Heart left ventricle (tissue), 16 donors: ENCODE results near the gene PIGM. TPM values are rescaled to one million over a fixed set of nuclear protein-coding genes. Genes with fewer than 3 reads are reported as not detected.

Experiments
- ATAC-seq, 4 donors: fragments of 200-7000 bp; cut with Tn5 transposase; one replicate each; pipeline ENCODE4 v1.9.1; 2020 to 2022; ENCODE audit warnings: moderate library complexity in 4 of 4, mild to moderate bottlenecking in 3 of 4, moderate number of reproducible peaks in 1 of 4
- DNase-seq, 5 donors: peaks; one replicate each; pipeline ENCODE4 v3.0.0-alpha.2; 2020
- H3K27ac ChIP-seq, 12 donors: fragments of 200-600 bp; sonication (generic) in 4 of 12; one replicate each; pipeline versions ENCODE4 v1.5.0 to v1.8.0; 2016 to 2022; ENCODE audit warnings: mild to moderate bottlenecking in 2 of 12
- H3K27me3 ChIP-seq, 9 donors: fragments of 200-600 bp; sonication (generic) in 2 of 9; one replicate each; pipeline versions ENCODE4 v1.5.1 to v1.8.0; 2016 to 2022; ENCODE audit warnings: mild to moderate bottlenecking in 3 of 9
- H3K36me3 ChIP-seq, 9 donors: fragments of 200-600 bp; sonication (generic) in 2 of 9; one replicate each; pipeline versions ENCODE4 v1.5.0 to v1.8.0; 2018 to 2022; ENCODE audit warnings: mild to moderate bottlenecking in 2 of 9
- H3K4me1 ChIP-seq, 12 donors: fragments of 200-600 bp; sonication (generic) in 4 of 12; one replicate each; pipeline versions ENCODE4 v1.5.0 to v1.8.0; 2016 to 2022; ENCODE audit warnings: mild to moderate bottlenecking in 3 of 12
- H3K4me3 ChIP-seq, 12 donors: fragments of 200-600 bp; sonication (generic) in 4 of 12; one replicate each; pipeline versions ENCODE4 v1.5.0 to v1.8.0; 2017 to 2022; ENCODE audit warnings: mild to moderate bottlenecking in 9 of 12, moderate library complexity in 4 of 12
- H3K9me3 ChIP-seq, 12 donors: fragments of 200-600 bp; sonication (generic) in 4 of 12; one replicate each; pipeline versions ENCODE4 v1.5.0 to v1.8.0; 2016 to 2022; ENCODE audit warnings: mild to moderate bottlenecking in 1 of 12
- CTCF ChIP-seq, 12 donors: fragments of 200-600 bp; sonication (generic) in 4 of 12; IDR thresholded peaks; one replicate each; pipeline versions ENCODE4 v1.5.0 to v1.8.0; 2018 to 2022; ENCODE audit warnings: antibody characterized with exemption in 12 of 12, mild to moderate bottlenecking in 5 of 12
- POLR2A ChIP-seq, 2 donors: fragments of 450-650 bp; IDR thresholded peaks; one replicate each; pipeline ENCODE4 v1.6.1; 2017; ENCODE audit warnings: antibody characterized with exemption in 2 of 2, mild to moderate bottlenecking in 2 of 2, moderate library complexity in 2 of 2
- WGBS, 4 donors: extraction: QIAGEN DNeasy Blood & Tissue Kit in 2 of 4; methylation state at CpG; one replicate each; pipeline versions ENCODE4 v1.1.5 to v1.1.7; 2013 to 2018; 5-methylcytosine and 5-hydroxymethylcytosine counted together
- intact Hi-C, 10 donors: fragments of 100-400 bp; cut with DNase I; formaldehyde crosslinking; loops; one replicate each; pipeline versions ENCODE4 v1.11.1 to v1.14.2; 2022
- polyA plus RNA-seq, 2 donors: library from polyadenylated mRNA; stranded (reverse); fragments of 200-250 nt; gene quantifications; one replicate each; pipeline ENCODE4 v1.2.3, GENCODE V29; 2013
- total RNA-seq, 9 donors: library from RNA; depleted of rRNA in 2 of 9; stranded (reverse); fragments of >200 nt in 2 of 9; fragmentation: NEBNext Ultra II Directional in 3 of 9; extraction: Animal tissue kit (Norgen Biotek cat#: 25700) in 3 of 9; gene quantifications; one replicate each; pipeline versions ENCODE4 v1.1.0 to v1.2.4, GENCODE V29; 2016 to 2023
- donor health status: ischemic (EF 13 %, LVEDD 7.1; RV severe dilation, severe dysfunction).
- donor health status: healthy with polysubstance abuse.
- donor health status: DM: no; HTN: yes; CAD: no.
- donor health status: DM: no; HTN: no; CAD: no.
- donor health status: ischemic (EF 25% LVEDD 6.9; RV normal size, moderate dysfunction).
- donor health status: ischemic (EF 25% LVEDD 5.7; RV mildly dilated, moderate dysfunction).
- donor health status: healthy.
- donor health status: DM: yes; HTN: yes; CAD: no.
- donor health status: ischemic (EF 35%, LVEDD 5.7; RV mildly dilated, moderate dysfunction).
- donor health status: nonischemic (EF 11% LVEDD 7.7; RV severe dilation, severe dysfunction).
- donor health status: DM: yes; HTN: yes; CAD: no.
- donor health status: PGD.
- donor health status: ischemic (EF 29% LVEDD 5.4; RV normal size, mild dysfunction).
- donor health status: nonischemic (EF 23%, LVEDD 6.1; RV moderate dilation, normal function).

The PIGM gene
- total and polyA plus RNA-seq, 11 donors = 1.6 to 4.1 (median 2.3) TPM

- 69 to 74% (median 72%) methylated on average over 4 of the region's 4 CpGs for WGBS, 4 donors
- peaks cover 0 to 69% (median 32%) of the 10 kb centered on the region in 9 donors for H3K27me3 ChIP-seq
- intact Hi-C loops = no loop called here
Measured at GRCh38 chr1:160079448-160079847, 47.7 kb upstream of the PIGM start.

GRCh38 chr1:160078512-160079195 is 46.9 kb upstream of the PIGM start:
- no peaks in the 10 kb centered on the region for H3K36me3 ChIP-seq
- 20 to 25% (median 22%) methylated on average over 8 of the region's 8 CpGs for WGBS, 4 donors
- no peaks in the 10 kb centered on the region for H3K9me3 ChIP-seq
- TF ChIP-seq CTCF (IDR thresholded peaks at IDR 0.05) = peak; percentile 36 to 86 (median 57)
- no peak for TF ChIP-seq POLR2A (IDR thresholded peaks at IDR 0.05)
- intact Hi-C loops = no loop called here
- peak in 2 of 4 donors; percentile 33 to 48 for ATAC-seq
- H3K27ac ChIP-seq = no peak overlapping the region
- H3K27me3 ChIP-seq = peaks cover 0 to 61% (median 29%) of the 10 kb centered on the region in 9 donors
- H3K4me3 ChIP-seq = no peak overlapping the region
- peaks cover 0 to 37% (median under 1%) of the 10 kb centered on the region in 12 donors for H3K4me1 ChIP-seq
- no peak for DNase-seq

More at GRCh38 chr1:160079448-160079847, 47.7 kb upstream of the PIGM start:
- Histone ChIP-seq H3K4me1 (peaks cover 0 to 45% (median 4%) of the 10 kb centered on the region in 12 donors), H3K36me3 (no peaks in the 10 kb centered on the region), H3K4me3 (no peak overlapping the region), H3K9me3 (no peaks in the 10 kb centered on the region), H3K27ac (no peak overlapping the region)
- TF ChIP-seq CTCF (IDR thresholded peaks at IDR 0.05) (no peak), POLR2A (IDR thresholded peaks at IDR 0.05) (no peak)
- ATAC-seq (no peak), DNase-seq (no peak)

GRCh38 chr1:160077486-160077885 is 45.7 kb upstream of the PIGM start:
- no peak for ATAC-seq
- Histone ChIP-seq H3K27ac (peak overlapping the region in 1 of 12 donors; percentile 80), H3K9me3 (no peaks in the 10 kb centered on the region), H3K4me1 (peaks cover 0 to 34% (median 0%) of the 10 kb centered on the region in 12 donors), H3K36me3 (no peaks in the 10 kb centered on the region), H3K27me3 (peaks cover 0 to 49% (median 29%) of the 10 kb centered on the region in 9 donors), H3K4me3 (no peak overlapping the region)
- DNase-seq = no peak
- intact Hi-C loops = no loop called here
- TF ChIP-seq CTCF (IDR thresholded peaks at IDR 0.05) (no peak), POLR2A (IDR thresholded peaks at IDR 0.05) (no peak)

GRCh38 chr1:160076295-160076694 is 44.5 kb upstream of the PIGM start:
- H3K27ac ChIP-seq = peak overlapping the region in 1 of 12 donors; percentile 80

More at GRCh38 chr1:160076295-160076694, 44.5 kb upstream of the PIGM start:
- Histone ChIP-seq H3K27me3 (peaks cover 0 to 37% (median 24%) of the 10 kb centered on the region in 9 donors), H3K36me3 (no peaks in the 10 kb centered on the region), H3K4me1 (peaks cover 0 to 34% (median 0%) of the 10 kb centered on the region in 12 donors), H3K4me3 (no peak overlapping the region), H3K9me3 (no peaks in the 10 kb centered on the region)
- ATAC-seq (no peak), DNase-seq (no peak)
- TF ChIP-seq CTCF (IDR thresholded peaks at IDR 0.05) (no peak), POLR2A (IDR thresholded peaks at IDR 0.05) (no peak)
- intact Hi-C loops = no loop called here
- 81 to 83% (median 82%) methylated on average over 3 of the region's 3 CpGs for WGBS, 4 donors
